HT1080 (cell line): ENCODE measurements around the gene PRPSAP1. TPM values are rescaled to one million over a fixed set of nuclear protein-coding genes. Genes with fewer than 3 reads are reported as not detected.

Experiments
- DNase-seq: peaks from one replicate; pipeline ENCODE4 v3.0.0-alpha.2; 2015; ENCODE audit warnings: low read depth
- polyA plus RNA-seq, 2 experiments: library from polyadenylated mRNA; depleted of rRNA; stranded (reverse); fragments of >200 nt; gene quantifications; 2 replicates each; pipeline ENCODE4 v1.2.3, GENCODE V29; 2015
- total RNA-seq: library from RNA; depleted of rRNA; stranded (reverse); fragments of >200 nt; shearing (Covaris generic); gene quantifications from 2 replicates; pipeline ENCODE4 v1.2.3, GENCODE V29; 2014; rRNA removed

PRPSAP1 gene
- total RNA-seq = 20.8 and 35.2 TPM in 2 replicates
- 69.9 and 77.2 TPM in 2 replicates for polyA plus RNA-seq (2015; cell fraction: cytosol; rRNA removed)
- 125 and 141 TPM in 2 replicates for polyA plus RNA-seq (2015; cell fraction: nucleus; rRNA removed)

- DNase-seq = peak; percentile 89
These were observed at the start of gene PRPSAP1 for GRCh38 chr17:76353599-76354316. TSS of gene PRPSAP1 (minus strand) at chr17:76353916. CDS start at chr17:76353703, 213 bp downstream.

GRCh38 chr17:76402711-76403110, 49.0 kb upstream of the PRPSAP1 start:
- no peak for DNase-seq

- no peak for DNase-seq
These were observed 45.8 kb upstream of the PRPSAP1 start for GRCh38 chr17:76399175-76400172.

DNA sequence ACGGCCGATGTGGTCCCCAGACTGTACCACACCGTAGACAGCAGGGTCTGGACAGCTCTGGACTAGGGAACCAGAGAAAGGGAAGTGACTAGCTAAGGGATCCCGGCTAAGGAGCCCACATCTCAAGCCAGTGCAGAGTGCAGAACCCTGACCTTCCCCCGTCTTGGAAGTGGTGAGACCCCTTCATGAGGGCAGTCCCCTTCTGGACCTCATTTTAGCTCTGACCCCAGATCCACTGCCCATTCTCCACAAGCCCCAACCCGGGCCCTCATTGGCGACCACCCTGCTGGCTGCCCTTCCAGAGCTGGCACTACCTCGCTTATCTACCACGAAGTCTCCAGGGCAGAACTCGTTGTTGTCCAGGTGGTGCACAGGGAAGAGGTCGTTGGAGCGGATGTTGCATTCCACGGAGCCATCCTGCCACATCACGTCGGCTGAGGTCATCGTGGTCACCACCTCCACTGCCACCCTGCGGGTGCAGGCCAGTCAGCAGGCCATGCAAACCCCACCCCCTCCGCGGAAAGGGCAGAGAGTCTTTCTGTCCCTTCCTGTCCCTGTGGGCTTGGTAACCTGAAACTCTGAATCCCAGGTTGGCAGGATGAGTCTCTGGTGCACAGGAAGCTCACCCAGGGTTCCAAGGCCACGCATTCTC, 44.9 kb upstream of the PRPSAP1 start:
- DNase-seq = peak; percentile 50

DNA sequence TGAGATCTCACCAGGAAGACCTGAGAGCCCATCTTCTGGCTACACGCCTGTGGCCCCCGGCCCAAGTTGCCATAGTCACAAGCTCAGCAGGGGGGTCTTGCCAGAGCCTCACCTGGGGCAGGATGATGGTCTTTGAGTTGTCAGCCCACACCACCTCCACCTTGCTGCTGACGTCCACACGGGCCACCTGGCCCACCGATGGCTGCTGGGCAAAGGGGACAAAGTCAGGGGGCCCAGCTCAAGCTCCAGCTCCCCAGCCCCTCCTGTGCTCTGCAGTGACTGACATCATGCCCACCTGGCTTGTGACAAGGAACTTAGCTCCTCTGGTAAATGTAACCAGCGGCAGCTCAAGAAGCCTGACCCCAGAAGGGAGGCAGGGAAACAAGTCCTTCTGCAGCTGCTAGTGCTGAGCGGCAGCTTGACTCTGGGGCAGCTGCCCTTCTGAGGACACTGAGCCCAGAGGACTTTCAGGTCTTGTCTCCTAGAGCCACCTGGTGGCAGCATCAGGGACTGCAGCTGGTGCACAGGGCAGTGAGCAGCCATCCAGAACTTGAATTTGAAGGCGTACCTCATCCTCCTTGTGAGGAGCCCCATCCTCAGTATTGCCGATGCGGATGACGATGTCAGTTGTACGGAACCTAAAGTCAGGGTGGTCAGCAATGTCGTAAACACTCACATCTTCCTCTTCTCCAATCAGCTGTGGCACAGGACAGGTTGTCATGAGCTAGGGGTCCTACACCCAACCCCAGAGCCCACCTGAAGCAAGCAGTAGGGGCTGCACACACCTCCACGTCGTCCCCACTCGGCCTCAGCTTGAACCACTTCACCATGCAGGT, 44.2 kb upstream of the PRPSAP1 start:
- DNase-seq = peak; percentile 70

- DNase-seq = no peak
These were observed 43.5 kb upstream of the PRPSAP1 start for GRCh38 chr17:76397184-76397583.

DNA sequence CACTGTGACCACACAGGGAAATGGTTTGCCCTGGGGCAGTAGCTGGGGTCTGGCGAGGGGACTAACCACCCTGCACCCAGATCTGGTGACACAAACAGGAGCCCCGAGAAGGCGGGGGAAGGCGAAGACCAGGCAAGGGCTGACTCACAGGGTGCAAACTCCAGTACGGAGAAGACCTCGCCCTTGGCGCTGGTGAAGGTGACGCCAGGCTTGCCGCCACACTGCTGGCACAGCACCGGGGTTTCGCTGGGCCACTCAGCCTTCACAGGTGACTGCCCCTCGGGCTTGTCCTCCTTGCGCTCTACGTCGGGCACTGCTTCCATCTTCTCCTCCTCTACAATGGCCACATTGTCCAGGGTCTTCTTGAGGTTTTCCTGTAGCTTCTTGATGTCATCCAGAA, 42.3 kb upstream of the PRPSAP1 start:
- no peak for DNase-seq

DNA sequence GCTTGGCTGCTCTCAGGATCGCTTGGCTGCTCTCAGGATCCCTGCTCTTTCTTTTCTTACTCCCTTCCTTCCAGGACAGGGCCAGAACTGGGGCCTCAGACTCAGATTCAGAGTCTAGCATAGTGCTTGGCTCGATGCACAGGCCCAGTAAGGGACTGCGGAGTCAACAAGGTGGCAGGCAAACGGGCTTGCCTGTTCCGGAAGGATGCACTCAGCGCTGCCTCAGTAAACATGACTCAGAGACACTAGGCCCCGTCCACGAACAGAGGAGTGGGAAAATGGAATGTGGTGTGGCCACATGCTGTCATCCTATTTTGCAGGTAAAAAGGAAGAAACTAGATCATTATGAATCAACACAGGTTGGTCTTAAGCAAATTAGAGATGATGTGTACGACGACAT, 40.5 kb upstream of the PRPSAP1 start:
- DNase-seq = no peak

DNA sequence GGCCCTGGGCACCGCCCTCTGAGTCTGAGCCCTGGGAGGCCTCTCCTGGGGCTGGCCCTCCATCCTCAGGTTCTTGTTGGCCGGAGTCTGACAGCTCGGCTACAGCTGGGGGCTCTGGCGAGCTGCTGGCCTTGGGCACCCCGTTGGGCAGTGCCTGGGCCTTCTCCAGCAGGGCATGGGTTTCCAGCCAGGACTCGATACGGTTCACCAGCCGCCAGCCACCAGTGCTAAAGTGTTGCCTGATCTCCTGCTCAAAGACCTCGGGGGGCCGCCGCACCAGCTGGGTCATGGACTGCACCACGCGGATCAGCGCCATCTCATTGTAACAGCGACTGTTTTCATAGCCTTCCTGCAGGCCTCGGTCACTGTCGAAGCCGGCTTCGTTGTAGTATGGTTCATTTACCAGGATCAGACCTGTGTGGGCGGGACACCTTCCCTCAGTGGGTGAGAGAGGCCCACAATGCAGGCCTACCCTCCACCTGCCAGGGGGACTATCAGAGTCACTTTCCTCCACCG, 37.5 kb upstream of the PRPSAP1 start:
- DNase-seq = no peak

DNA sequence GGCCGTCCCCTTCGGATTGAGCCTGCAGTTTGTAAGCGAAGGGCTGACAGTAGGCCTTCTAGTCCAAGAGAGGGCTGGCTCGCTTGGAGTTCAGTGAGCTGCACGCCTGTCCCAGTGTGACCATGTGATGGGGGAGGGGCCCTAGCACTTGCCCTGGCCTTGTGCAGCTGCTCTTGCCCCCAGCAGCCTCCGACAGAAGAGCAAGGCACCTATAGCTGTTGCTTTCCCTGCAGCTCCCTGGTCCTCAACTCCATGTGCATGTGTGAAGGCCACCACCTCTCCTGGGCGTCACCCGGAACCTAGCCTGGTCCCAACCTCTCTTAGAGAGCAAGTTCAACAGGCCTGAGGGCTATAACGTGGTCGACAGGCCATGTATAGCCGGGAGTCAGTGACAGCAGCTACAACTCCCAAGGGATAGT, 36.3 kb upstream of the PRPSAP1 start:
- no peak for DNase-seq

- peak; percentile 34 for DNase-seq
These were observed 35.5 kb upstream of the PRPSAP1 start for GRCh38 chr17:76388966-76389888.

DNA sequence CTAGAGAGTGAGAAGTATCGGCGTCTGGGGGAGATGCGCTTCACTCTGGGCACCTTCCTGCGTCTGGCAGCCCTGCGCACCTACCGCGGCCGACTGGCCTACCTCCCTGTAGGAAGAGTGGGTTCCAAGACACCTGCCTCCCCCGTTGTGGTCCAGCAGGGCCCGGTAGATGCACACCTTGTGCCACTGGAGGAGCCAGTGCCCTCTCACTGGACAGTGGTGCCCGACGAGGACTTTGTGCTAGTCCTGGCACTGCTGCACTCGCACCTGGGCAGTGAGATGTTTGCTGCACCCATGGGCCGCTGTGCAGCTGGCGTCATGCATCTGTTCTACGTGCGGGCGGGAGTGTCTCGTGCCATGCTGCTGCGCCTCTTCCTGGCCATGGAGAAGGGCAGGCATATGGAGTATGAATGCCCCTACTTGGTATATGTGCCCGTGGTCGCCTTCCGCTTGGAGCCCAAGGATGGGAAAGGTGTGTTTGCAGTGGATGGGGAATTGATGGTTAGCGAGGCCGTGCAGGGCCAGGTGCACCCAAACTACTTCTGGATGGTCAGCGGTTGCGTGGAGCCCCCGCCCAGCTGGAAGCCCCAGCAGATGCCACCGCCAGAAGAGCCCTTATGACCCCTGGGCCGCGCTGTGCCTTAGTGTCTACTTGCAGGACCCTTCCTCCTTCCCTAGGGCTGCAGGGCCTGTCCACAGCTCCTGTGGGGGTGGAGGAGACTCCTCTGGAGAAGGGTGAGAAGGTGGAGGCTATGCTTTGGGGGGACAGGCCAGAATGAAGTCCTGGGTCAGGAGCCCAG, 33.5 kb upstream of the PRPSAP1 start:
- no peak for DNase-seq

DNA sequence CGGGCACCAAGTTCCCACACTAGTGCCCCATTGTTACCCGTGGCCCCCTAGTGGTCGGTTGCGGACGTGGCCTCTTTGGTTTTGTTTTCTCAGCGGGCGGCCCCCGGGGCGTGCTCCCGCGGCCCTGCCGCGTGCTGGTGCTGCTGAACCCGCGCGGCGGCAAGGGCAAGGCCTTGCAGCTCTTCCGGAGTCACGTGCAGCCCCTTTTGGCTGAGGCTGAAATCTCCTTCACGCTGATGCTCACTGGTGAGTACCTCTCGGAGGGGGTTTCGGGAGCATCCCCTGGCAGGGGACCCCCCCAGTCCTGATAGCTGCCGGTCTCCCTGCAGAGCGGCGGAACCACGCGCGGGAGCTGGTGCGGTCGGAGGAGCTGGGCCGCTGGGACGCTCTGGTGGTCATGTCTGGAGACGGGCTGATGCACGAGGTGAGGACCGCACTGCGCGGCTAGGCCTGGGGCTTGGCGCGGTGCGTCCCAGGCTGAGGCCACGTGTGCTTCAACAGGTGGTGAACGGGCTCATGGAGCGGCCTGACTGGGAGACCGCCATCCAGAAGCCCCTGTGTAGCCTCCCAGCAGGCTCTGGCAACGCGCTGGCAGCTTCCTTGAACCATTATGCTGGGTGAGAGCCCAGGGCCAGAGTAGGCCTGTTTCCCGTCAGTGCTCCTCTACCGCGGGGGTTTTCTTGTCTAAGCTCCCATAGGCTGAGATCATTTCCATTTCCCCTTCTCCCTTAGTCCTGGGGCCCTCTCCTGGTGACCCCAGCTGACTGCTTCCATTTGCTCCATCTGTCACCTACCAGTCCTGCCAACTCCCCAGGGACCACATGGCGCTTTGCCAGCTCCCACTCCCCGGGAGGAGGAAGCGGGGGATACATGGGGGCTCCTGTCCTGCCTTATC, 32.4 kb upstream of the PRPSAP1 start:
- peak; percentile 87 for DNase-seq

- peak; percentile 79 for DNase-seq
These were observed 31.5 kb upstream of the PRPSAP1 start for GRCh38 chr17:76384987-76385891.

GRCh38 chr17:76384222-76384986, 30.7 kb upstream of the PRPSAP1 start, which contains the start of gene SPHK1:
TSS of gene SPHK1 (plus strand) at chr17:76384609. CDS start at chr17:76385645, 1,036 bp downstream.
- peak; percentile 76 for DNase-seq
